Liver (tissue), 9 donors: ENCODE measurements around the gene NUBPL. TPM values are rescaled to one million over a fixed set of nuclear protein-coding genes. Genes with fewer than 3 reads are reported as not detected.

Experiments used
- DNase-seq: peaks from one replicate; pipeline ENCODE4 v3.0.0-alpha.2; 2017; ENCODE audit warnings: low spot score
- H3K27ac ChIP-seq, 2 donors: one replicate each; pipeline ENCODE4 v1.7.0; 2013; ENCODE audit warnings: inconsistent platforms in 2 of 2, low read length in 2 of 2, control low read depth in 1 of 2, low read depth in 1 of 2, mild to moderate bottlenecking in 1 of 2
- H3K27me3 ChIP-seq, 4 donors: one replicate each; pipeline versions ENCODE4 v1.6.1 to v1.7.0; 2013; ENCODE audit warnings: low read length in 3 of 4, inconsistent platforms in 1 of 4, mild to moderate bottlenecking in 1 of 4, moderate library complexity in 1 of 4; ENCODE audit not compliant: control insufficient read depth in 4 of 4, insufficient read depth in 4 of 4
- H3K36me3 ChIP-seq, 4 donors: one replicate each; pipeline versions ENCODE4 v1.6.1 to v1.7.0; 2013; ENCODE audit warnings: low read length in 3 of 4, mild to moderate bottlenecking in 3 of 4, low read depth in 1 of 4, moderate library complexity in 1 of 4; ENCODE audit not compliant: control insufficient read depth in 4 of 4, insufficient read depth in 3 of 4
- H3K4me1 ChIP-seq, 4 donors: one replicate each; pipeline versions ENCODE4 v1.6.1 to v1.7.0; 2013; ENCODE audit warnings: low read length in 3 of 4, mild to moderate bottlenecking in 3 of 4, moderate library complexity in 1 of 4; ENCODE audit not compliant: control insufficient read depth in 4 of 4, insufficient read depth in 4 of 4
- H3K4me3 ChIP-seq, 3 donors: one replicate each; pipeline versions ENCODE4 v1.6.1 to v1.7.0; 2013; ENCODE audit warnings: low read length in 3 of 3, control low read depth in 1 of 3, low read depth in 1 of 3, mild to moderate bottlenecking in 1 of 3
- H3K9ac ChIP-seq, 2 donors: one replicate each; pipeline ENCODE4 v1.7.0; 2013; ENCODE audit warnings: low read length in 2 of 2, mild to moderate bottlenecking in 2 of 2, moderate library complexity in 2 of 2, control low read depth in 1 of 2, low read depth in 1 of 2
- H3K9me3 ChIP-seq, 4 donors: one replicate each; pipeline versions ENCODE4 v1.6.1 to v1.7.0; 2013; ENCODE audit warnings: low read length in 3 of 4; ENCODE audit not compliant: control insufficient read depth in 4 of 4
- ATF3 ChIP-seq: IDR thresholded peaks from 2 replicates; pipeline ENCODE4 v1.6.1; 2016; ENCODE audit warnings: antibody characterized with exemption
- EGR1 ChIP-seq, 2 donors: IDR thresholded peaks; 2 replicates each; pipeline ENCODE4 v1.6.1; 2016 to 2018; ENCODE audit warnings: antibody characterized with exemption in 2 of 2, low read depth in 2 of 2
- FOXA1 ChIP-seq: IDR thresholded peaks from 2 replicates; pipeline ENCODE4 v1.6.1; 2016; ENCODE audit warnings: antibody characterized with exemption
- GABPA ChIP-seq, 2 donors: IDR thresholded peaks in 1 of 2; conservative IDR thresholded peaks in 1 of 2; 2 replicates each; pipeline ENCODE4 v1.6.1; 2016; ENCODE audit warnings: antibody characterized with exemption in 2 of 2, mild to moderate bottlenecking in 1 of 2, moderate library complexity in 1 of 2
- HNF4A ChIP-seq, 2 donors: conservative IDR thresholded peaks; 2 replicates each; pipeline ENCODE4 v1.6.1; 2016; ENCODE audit warnings: antibody characterized with exemption in 2 of 2, mild to moderate bottlenecking in 2 of 2
- JUND ChIP-seq, 2 donors: IDR thresholded peaks; 2 replicates each; pipeline ENCODE4 v1.6.1; 2016; ENCODE audit warnings: antibody characterized with exemption in 2 of 2
- MAX ChIP-seq: IDR thresholded peaks from 2 replicates; pipeline ENCODE4 v1.6.1; 2016; ENCODE audit warnings: antibody characterized with exemption
- NR2F2 ChIP-seq: IDR thresholded peaks from 2 replicates; pipeline ENCODE4 v1.6.1; 2016; ENCODE audit warnings: antibody characterized with exemption
- RAD21 ChIP-seq, 2 donors: IDR thresholded peaks; 2 replicates each; pipeline ENCODE4 v1.6.1; 2016; ENCODE audit warnings: antibody characterized with exemption in 2 of 2, mild to moderate bottlenecking in 2 of 2
- RXRA ChIP-seq, 2 donors: IDR thresholded peaks; 2 replicates each; pipeline ENCODE4 v1.6.1; 2017 to 2018; ENCODE audit warnings: antibody characterized with exemption in 2 of 2, mild to moderate bottlenecking in 1 of 2
- SP1 ChIP-seq: IDR thresholded peaks from 2 replicates; pipeline ENCODE4 v1.6.1; 2018; ENCODE audit warnings: antibody characterized with exemption, mild to moderate bottlenecking
- TAF1 ChIP-seq: conservative IDR thresholded peaks from 2 replicates; pipeline ENCODE4 v1.6.1; 2016; ENCODE audit warnings: antibody characterized with exemption, mild to moderate bottlenecking
- YY1 ChIP-seq: IDR thresholded peaks from 2 replicates; pipeline ENCODE4 v1.6.1; 2016; ENCODE audit warnings: antibody characterized with exemption, mild to moderate bottlenecking
- WGBS: extraction: QIAGEN DNeasy Blood & Tissue Kit; methylation state at CpG from one replicate; pipeline ENCODE4 v1.1.7; 2013; 5-methylcytosine and 5-hydroxymethylcytosine counted together
- polyA plus RNA-seq, 2 donors: library from polyadenylated mRNA; stranded (reverse) in 1 of 2; unstranded in 1 of 2; fragments of 200-250 nt in 1 of 2; fragments of >200 nt in 1 of 2; fragmentation: Nextera tagmentation in 1 of 2; extraction: Ambion mirVana in 1 of 2; gene quantifications; one replicate each; pipeline versions ENCODE4 v1.2.1 to v1.2.3, GENCODE V29; 2013 to 2015
- total RNA-seq, 2 donors: library from RNA; depleted of rRNA; stranded (reverse); fragments of >200 nt; gene quantifications; one replicate each; pipeline ENCODE4 v1.2.3, GENCODE V29; 2014
- TF ChIP-seq, protein P1 (sequence below): fragments of 150-350 bp; IDR thresholded peaks from 2 replicates; pipeline ENCODE4 v1.5.1; 2017; ENCODE audit warnings: improper control_type of control experiment, low read depth, low read length; ENCODE audit not compliant: missing input control
- TF ChIP-seq, protein P2 (sequence below): IDR thresholded peaks from 2 replicates; pipeline ENCODE4 v1.6.1; 2016; ENCODE audit warnings: antibody characterized with exemption, mild to moderate bottlenecking
- donor health status: healthy.
- donor health status: healthy.
- donor health status: healthy.
- donor health status: healthy.
- donor health status: healthy.

NUBPL gene
- total and polyA plus RNA-seq, 4 donors, result 4.2 to 9.3 (median 6.7) TPM

DNA sequence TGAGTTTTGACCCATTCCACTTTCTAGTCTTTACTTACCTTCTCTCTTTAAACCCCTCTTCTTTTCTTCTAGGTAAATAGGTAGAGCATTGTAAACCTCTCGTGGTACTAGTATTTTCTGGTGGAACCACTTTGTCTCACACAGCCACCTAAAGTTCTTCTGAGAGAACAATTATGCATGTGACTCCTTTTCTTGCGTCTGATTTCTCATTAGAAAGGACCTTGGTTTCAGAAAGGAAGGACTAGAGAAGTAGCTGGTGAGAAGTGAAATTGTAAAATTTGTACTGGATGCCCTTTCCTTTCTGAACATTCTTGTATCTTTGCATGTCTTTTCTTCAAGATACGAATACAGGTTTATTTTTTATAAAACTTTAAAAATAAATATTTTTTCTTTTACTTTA is 99.0 kb downstream of the NUBPL start:
- Histone ChIP-seq H3K9me3 (no peaks in the 10 kb centered on the region), H3K9ac (no peak overlapping the region), H3K4me3 (no peak overlapping the region), H3K36me3 (no peaks in the 10 kb centered on the region), H3K27ac (no peak overlapping the region), H3K27me3 (no peaks in the 10 kb centered on the region), H3K4me1 (no peaks in the 10 kb centered on the region)
- TF ChIP-seq NR2F2 (no peak), ATF3 (no peak), EGR1 (IDR thresholded peaks at IDR 0.05; ENCODE audit: low read depth in 2 of 2) (no peak), MAX (no peak), TAF1 (no peak), YY1 (no peak), HNF4A (conservative IDR thresholded peaks at IDR 0.05) (no peak), FOXA1 (no peak)
- TF ChIP-seq, protein P1, sequence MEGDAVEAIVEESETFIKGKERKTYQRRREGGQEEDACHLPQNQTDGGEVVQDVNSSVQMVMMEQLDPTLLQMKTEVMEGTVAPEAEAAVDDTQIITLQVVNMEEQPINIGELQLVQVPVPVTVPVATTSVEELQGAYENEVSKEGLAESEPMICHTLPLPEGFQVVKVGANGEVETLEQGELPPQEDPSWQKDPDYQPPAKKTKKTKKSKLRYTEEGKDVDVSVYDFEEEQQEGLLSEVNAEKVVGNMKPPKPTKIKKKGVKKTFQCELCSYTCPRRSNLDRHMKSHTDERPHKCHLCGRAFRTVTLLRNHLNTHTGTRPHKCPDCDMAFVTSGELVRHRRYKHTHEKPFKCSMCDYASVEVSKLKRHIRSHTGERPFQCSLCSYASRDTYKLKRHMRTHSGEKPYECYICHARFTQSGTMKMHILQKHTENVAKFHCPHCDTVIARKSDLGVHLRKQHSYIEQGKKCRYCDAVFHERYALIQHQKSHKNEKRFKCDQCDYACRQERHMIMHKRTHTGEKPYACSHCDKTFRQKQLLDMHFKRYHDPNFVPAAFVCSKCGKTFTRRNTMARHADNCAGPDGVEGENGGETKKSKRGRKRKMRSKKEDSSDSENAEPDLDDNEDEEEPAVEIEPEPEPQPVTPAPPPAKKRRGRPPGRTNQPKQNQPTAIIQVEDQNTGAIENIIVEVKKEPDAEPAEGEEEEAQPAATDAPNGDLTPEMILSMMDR, result no peak
- TF ChIP-seq, protein P2, sequence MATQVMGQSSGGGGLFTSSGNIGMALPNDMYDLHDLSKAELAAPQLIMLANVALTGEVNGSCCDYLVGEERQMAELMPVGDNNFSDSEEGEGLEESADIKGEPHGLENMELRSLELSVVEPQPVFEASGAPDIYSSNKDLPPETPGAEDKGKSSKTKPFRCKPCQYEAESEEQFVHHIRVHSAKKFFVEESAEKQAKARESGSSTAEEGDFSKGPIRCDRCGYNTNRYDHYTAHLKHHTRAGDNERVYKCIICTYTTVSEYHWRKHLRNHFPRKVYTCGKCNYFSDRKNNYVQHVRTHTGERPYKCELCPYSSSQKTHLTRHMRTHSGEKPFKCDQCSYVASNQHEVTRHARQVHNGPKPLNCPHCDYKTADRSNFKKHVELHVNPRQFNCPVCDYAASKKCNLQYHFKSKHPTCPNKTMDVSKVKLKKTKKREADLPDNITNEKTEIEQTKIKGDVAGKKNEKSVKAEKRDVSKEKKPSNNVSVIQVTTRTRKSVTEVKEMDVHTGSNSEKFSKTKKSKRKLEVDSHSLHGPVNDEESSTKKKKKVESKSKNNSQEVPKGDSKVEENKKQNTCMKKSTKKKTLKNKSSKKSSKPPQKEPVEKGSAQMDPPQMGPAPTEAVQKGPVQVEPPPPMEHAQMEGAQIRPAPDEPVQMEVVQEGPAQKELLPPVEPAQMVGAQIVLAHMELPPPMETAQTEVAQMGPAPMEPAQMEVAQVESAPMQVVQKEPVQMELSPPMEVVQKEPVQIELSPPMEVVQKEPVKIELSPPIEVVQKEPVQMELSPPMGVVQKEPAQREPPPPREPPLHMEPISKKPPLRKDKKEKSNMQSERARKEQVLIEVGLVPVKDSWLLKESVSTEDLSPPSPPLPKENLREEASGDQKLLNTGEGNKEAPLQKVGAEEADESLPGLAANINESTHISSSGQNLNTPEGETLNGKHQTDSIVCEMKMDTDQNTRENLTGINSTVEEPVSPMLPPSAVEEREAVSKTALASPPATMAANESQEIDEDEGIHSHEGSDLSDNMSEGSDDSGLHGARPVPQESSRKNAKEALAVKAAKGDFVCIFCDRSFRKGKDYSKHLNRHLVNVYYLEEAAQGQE, result no peak
- DNase-seq, result no peak
- WGBS, result 94% methylated on average over 3 of the region's 3 CpGs

DNA sequence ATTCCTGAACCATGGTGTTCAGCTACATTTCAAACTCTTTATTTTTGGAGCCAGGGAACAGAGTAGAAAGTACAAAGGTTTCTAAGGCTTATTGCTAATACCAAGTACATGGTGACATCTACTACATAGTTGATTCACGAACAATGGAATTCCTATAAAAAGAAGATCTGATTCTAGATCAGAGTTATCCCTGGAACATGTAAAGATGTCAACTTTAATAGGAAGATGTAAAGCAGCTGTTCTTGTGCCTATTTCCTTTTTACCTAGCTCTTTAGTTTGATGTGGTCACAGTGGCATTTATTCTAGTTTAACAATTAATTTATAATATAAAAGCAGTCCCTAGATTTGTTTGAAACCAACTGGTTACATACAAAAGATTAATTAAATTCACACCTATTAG is 99.5 kb downstream of the NUBPL start:
- Histone ChIP-seq H3K9me3 (no peaks in the 10 kb centered on the region), H3K27me3 (no peaks in the 10 kb centered on the region), H3K4me1 (no peaks in the 10 kb centered on the region), H3K9ac (no peak overlapping the region), H3K4me3 (no peak overlapping the region), H3K27ac (no peak overlapping the region), H3K36me3 (no peaks in the 10 kb centered on the region)
- TF ChIP-seq GABPA (IDR thresholded peaks at IDR 0.05 in 1 of 2, conservative IDR thresholded peaks at IDR 0.05 in 1 of 2) (no peak), EGR1 (IDR thresholded peaks at IDR 0.05; ENCODE audit: low read depth in 2 of 2) (no peak), SP1 (no peak)
- DNase-seq, result no peak
- 90% methylated on average over 1 of the region's 1 CpG for WGBS

DNA sequence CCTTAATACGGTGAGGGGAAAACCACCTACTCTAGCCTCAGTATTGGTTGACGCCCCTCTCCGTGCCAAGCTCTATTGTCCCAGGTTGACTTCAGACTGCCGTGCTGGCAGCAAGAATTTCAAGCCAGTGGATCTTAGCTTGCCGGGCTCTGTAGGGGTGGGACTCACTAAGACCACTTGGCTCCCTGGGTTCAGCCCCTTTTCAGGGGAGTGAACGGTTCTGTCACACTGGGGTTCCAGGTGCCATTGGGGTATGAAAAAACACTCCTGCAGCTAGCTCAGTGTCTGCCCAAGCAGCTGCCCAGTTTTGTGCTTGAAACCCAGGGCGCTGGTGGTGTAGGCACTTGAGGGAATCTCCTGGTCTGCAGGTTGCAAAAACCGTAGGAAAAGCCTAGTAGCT is 107.1 kb downstream of the NUBPL start:
- no peak for DNase-seq
- no peaks in the 10 kb centered on the region for H3K27me3 ChIP-seq
- no peak overlapping the region for H3K4me3 ChIP-seq
- no peak overlapping the region for H3K27ac ChIP-seq
- no peak overlapping the region for H3K9ac ChIP-seq
- no peaks in the 10 kb centered on the region for H3K9me3 ChIP-seq
- 95% methylated on average over 8 of the region's 8 CpGs for WGBS
- H3K4me1 ChIP-seq, result no peaks in the 10 kb centered on the region
- H3K36me3 ChIP-seq, result no peaks in the 10 kb centered on the region
- TF ChIP-seq NR2F2, result no peak
- TF ChIP-seq GABPA (IDR thresholded peaks at IDR 0.05 in 1 of 2, conservative IDR thresholded peaks at IDR 0.05 in 1 of 2), result no peak
- TF ChIP-seq RAD21 (IDR thresholded peaks at IDR 0.05), result no peak
- no peak for TF ChIP-seq FOXA1
- TF ChIP-seq RXRA (IDR thresholded peaks at IDR 0.05), result no peak
- no peak for TF ChIP-seq SP1
- TF ChIP-seq, protein P1, result no peak
- no peak for TF ChIP-seq YY1
- TF ChIP-seq, protein P2, result no peak
- TF ChIP-seq MAX, result no peak
- TF ChIP-seq JUND (IDR thresholded peaks at IDR 0.05), result no peak
- no peak for TF ChIP-seq EGR1 (IDR thresholded peaks at IDR 0.05; ENCODE audit: low read depth in 2 of 2)
